Hematopoietic multipotent progenitor cell (in vitro differentiated cells): ENCODE results near the gene KLF6. TPM values are rescaled to one million over a fixed set of nuclear protein-coding genes. Genes with fewer than 3 reads are reported as not detected.
A peak's percentile ranks its signal among the peaks of the same experiment; 100 is the strongest.
"Not testable (repeated sequence)": the region's sequence is repeated elsewhere in the genome, so short reads cannot be mapped to it uniquely, and the experiment has no call there.

ENCODE experiments used
- DNase-seq, 3 donors: peaks; one replicate each; pipeline ENCODE4 v3.0.0-alpha.2; 2011 to 2015; ENCODE audit warnings: low read depth in 2 of 3, low spot score in 2 of 3
- total RNA-seq: library from RNA; depleted of rRNA; stranded (reverse); fragments of >200 nt; gene quantifications from one replicate; pipeline ENCODE4 v1.2.3, GENCODE V29; 2012

KLF6 gene
- total RNA-seq, 1 donor, result 177 TPM

GRCh38 chr10:3740157-3740871, 44.7 kb downstream of the KLF6 start:
- peak in 1 of 3 donors; percentile 31 for DNase-seq

- DNase-seq, result no peak
Observed at GRCh38 chr10:3738855-3739350, 46.1 kb downstream of the KLF6 start.

- DNase-seq, result no peak
Observed at GRCh38 chr10:3737864-3738263, 47.1 kb downstream of the KLF6 start.

GRCh38 chr10:3735175-3735574, 49.8 kb downstream of the KLF6 start:
- peak in 1 of 3 donors; percentile 28 for DNase-seq

GRCh38 chr10:3734111-3734510, 50.9 kb downstream of the KLF6 start:
- DNase-seq, result no peak

- not testable (repeated sequence) for DNase-seq
Observed at GRCh38 chr10:3732183-3732582, 52.8 kb downstream of the KLF6 start.

- DNase-seq, result no peak
Observed at GRCh38 chr10:3729397-3729976, 55.5 kb downstream of the KLF6 start.

- no peak for DNase-seq
Observed at GRCh38 chr10:3728563-3728962, 56.4 kb downstream of the KLF6 start.

DNA sequence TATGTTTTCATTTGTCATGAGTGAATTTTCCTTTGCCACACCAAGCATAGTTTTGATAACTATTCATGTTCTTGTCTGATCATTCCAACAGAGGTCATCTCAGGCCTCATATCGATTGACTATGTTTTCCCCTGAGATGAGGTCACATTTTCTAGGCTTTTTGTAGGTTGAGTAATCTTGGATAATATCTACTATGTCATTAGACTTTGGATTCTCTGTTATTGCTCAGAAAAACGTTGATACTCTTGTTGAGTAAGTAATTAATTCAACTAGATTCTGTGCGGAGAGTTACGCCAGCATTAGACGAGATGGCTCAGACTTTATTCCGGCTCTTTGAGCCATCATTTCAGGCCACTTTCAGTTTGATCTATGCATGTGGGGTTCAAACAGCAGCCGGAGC, 57.7 kb downstream of the KLF6 start:
- no peak for DNase-seq
